Chondrocyte (in vitro differentiated cells): ENCODE measurements around the gene GREB1. TPM values are rescaled to one million over a fixed set of nuclear protein-coding genes. Genes with fewer than 3 reads are reported as not detected.

ENCODE experiments used
- DNase-seq: peaks from one replicate; pipeline ENCODE4 v3.0.0; 2021; ENCODE audit warnings: mixed read lengths, low spot score
- H3K27ac Mint-ChIP-seq: one replicate; pipeline ENCODE4 v1.8.0; 2021; ENCODE audit warnings: mild to moderate bottlenecking, moderate library complexity, mixed read lengths; ENCODE audit not compliant: unreplicated experiment
- H3K27me3 Mint-ChIP-seq: 2 replicates; pipeline ENCODE4 v1.8.0; 2021; ENCODE audit warnings: low read depth, mixed read lengths
- H3K36me3 Mint-ChIP-seq: 2 replicates; pipeline ENCODE4 v1.8.0; 2021; ENCODE audit warnings: low read depth, mixed read lengths
- H3K4me1 Mint-ChIP-seq: 2 replicates; pipeline ENCODE4 v1.8.0; 2021; ENCODE audit warnings: low read depth, mild to moderate bottlenecking, mixed read lengths
- H3K4me3 Mint-ChIP-seq: one replicate; pipeline ENCODE4 v1.8.0; 2021; ENCODE audit warnings: mild to moderate bottlenecking, moderate library complexity, mixed read lengths; ENCODE audit not compliant: unreplicated experiment
- H3K9me3 Mint-ChIP-seq: 2 replicates; pipeline ENCODE4 v1.8.0; 2021; ENCODE audit warnings: low read depth, mixed read lengths
- total RNA-seq: library from RNA; stranded (reverse); gene quantifications from 3 replicates; pipeline ENCODE4 v1.2.1, GENCODE V29; 2021
- TF ChIP-seq, protein P1 (sequence below): fragments of 200-600 bp; sonication (generic); IDR thresholded peaks from 2 replicates; pipeline ENCODE4 v1.5.0; 2021; ENCODE audit warnings: antibody characterized with exemption, mild to moderate bottlenecking, moderate library complexity

The GREB1 gene
- total RNA-seq, 1 donor from 2014 or later = 0.52 TPM

- no peaks in the 10 kb centered on the region for H3K4me1 Mint-ChIP-seq
- H3K27ac Mint-ChIP-seq = no peak overlapping the region
- DNase-seq = no peak
- peaks cover 11% of the 10 kb centered on the region for H3K27me3 Mint-ChIP-seq
- no peak overlapping the region for H3K4me3 Mint-ChIP-seq
- H3K36me3 Mint-ChIP-seq = peaks cover 4% of the 10 kb centered on the region
- TF ChIP-seq, protein P1, sequence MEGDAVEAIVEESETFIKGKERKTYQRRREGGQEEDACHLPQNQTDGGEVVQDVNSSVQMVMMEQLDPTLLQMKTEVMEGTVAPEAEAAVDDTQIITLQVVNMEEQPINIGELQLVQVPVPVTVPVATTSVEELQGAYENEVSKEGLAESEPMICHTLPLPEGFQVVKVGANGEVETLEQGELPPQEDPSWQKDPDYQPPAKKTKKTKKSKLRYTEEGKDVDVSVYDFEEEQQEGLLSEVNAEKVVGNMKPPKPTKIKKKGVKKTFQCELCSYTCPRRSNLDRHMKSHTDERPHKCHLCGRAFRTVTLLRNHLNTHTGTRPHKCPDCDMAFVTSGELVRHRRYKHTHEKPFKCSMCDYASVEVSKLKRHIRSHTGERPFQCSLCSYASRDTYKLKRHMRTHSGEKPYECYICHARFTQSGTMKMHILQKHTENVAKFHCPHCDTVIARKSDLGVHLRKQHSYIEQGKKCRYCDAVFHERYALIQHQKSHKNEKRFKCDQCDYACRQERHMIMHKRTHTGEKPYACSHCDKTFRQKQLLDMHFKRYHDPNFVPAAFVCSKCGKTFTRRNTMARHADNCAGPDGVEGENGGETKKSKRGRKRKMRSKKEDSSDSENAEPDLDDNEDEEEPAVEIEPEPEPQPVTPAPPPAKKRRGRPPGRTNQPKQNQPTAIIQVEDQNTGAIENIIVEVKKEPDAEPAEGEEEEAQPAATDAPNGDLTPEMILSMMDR = no peak
- H3K9me3 Mint-ChIP-seq = peaks cover 6% of the 10 kb centered on the region
These were observed 8.1 kb upstream of the GREB1 start for GRCh38 chr2:11525762-11526161.

GRCh38 chr2:11527001-11527400 lies 6.8 kb upstream of the GREB1 start:
- Mint-ChIP-seq H3K27me3 (peaks cover 14% of the 10 kb centered on the region), H3K9me3 (peaks cover 6% of the 10 kb centered on the region), H3K4me1 (no peaks in the 10 kb centered on the region), H3K4me3 (no peak overlapping the region), H3K27ac (no peak overlapping the region), H3K36me3 (peaks cover 4% of the 10 kb centered on the region)
- no peak for DNase-seq
- TF ChIP-seq, protein P1 = no peak

- TF ChIP-seq, protein P1 = no peak
- H3K27ac Mint-ChIP-seq = no peak overlapping the region
- H3K4me1 Mint-ChIP-seq = no peaks in the 10 kb centered on the region
- peaks cover 26% of the 10 kb centered on the region for H3K27me3 Mint-ChIP-seq
- H3K4me3 Mint-ChIP-seq = no peak overlapping the region
- peaks cover 2% of the 10 kb centered on the region for H3K36me3 Mint-ChIP-seq
- H3K9me3 Mint-ChIP-seq = peaks cover 6% of the 10 kb centered on the region
- no peak for DNase-seq
These were observed 5.6 kb upstream of the GREB1 start for GRCh38 chr2:11528228-11528627.

- no peak overlapping the region for H3K4me3 Mint-ChIP-seq
- H3K36me3 Mint-ChIP-seq = peaks cover 2% of the 10 kb centered on the region
- TF ChIP-seq, protein P1 = no peak
- peaks cover 44% of the 10 kb centered on the region for H3K27me3 Mint-ChIP-seq
- peaks cover 6% of the 10 kb centered on the region for H3K9me3 Mint-ChIP-seq
- no peaks in the 10 kb centered on the region for H3K4me1 Mint-ChIP-seq
- no peak for DNase-seq
- no peak overlapping the region for H3K27ac Mint-ChIP-seq
These were observed 2.9 kb upstream of the GREB1 start for GRCh38 chr2:11530864-11531465.

DNA sequence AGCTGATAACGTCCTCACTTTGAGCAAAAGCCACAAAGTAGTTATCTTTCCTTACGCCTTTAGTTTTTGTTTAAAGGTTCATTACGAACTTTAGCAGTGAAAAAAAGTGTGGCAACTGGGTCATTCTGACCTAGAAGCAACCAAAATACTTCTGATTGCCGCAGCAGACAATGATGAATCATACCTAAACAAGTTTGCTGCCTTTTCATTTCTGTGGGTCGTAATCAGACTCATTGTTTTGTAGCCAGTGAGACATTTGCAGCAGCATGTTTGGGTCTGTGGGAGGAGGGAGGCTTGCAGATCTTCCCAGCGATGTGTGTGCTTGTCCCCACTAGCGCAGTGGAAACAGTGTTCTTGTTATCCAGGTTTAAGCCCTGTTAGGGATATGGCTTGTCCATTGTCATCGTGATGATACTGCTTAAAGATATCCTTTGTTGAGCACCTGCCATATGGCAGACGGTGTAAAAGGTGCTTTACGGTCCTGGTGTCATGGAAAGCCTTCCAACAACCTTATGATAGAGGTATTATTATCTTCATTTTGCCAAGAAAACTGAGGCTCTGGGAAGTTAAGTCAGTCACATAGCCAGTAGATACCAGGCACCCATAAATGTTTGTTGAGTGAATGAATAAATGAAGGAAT lies 1.3 kb upstream of the GREB1 start:
- peaks cover 46% of the 10 kb centered on the region for H3K27me3 Mint-ChIP-seq
- no peaks in the 10 kb centered on the region for H3K9me3 Mint-ChIP-seq
- no peak for DNase-seq
- no peak overlapping the region for H3K4me3 Mint-ChIP-seq
- H3K36me3 Mint-ChIP-seq = no peaks in the 10 kb centered on the region
- TF ChIP-seq, protein P1 = no peak
- H3K4me1 Mint-ChIP-seq = no peaks in the 10 kb centered on the region
- no peak overlapping the region for H3K27ac Mint-ChIP-seq
